GM12864 (cell line): ENCODE results near the gene KIF22.

Experiments
- DNase-seq: peaks from one replicate; pipeline ENCODE4 v3.0.0-alpha.2; 2011; ENCODE audit warnings: low read depth
- H3K4me3 ChIP-seq: 2 replicates; pipeline ENCODE4 v1.5.1; 2011; ENCODE audit warnings: mild to moderate bottlenecking, low read depth, low read length, control low read depth
- TF ChIP-seq, protein P1 (sequence below): IDR thresholded peaks from 2 replicates; pipeline ENCODE4 v1.5.1; 2011; ENCODE audit warnings: low read depth, mild to moderate bottlenecking, moderate library complexity, low read length, control low read depth, inconsistent platforms; ENCODE audit errors: missing control alignments

The KIF22 gene

GRCh38 chr16:29814592-29814991 is 24.0 kb downstream of the KIF22 start:
- no peak overlapping the region for H3K4me3 ChIP-seq
- no peak for DNase-seq
- TF ChIP-seq, protein P1, sequence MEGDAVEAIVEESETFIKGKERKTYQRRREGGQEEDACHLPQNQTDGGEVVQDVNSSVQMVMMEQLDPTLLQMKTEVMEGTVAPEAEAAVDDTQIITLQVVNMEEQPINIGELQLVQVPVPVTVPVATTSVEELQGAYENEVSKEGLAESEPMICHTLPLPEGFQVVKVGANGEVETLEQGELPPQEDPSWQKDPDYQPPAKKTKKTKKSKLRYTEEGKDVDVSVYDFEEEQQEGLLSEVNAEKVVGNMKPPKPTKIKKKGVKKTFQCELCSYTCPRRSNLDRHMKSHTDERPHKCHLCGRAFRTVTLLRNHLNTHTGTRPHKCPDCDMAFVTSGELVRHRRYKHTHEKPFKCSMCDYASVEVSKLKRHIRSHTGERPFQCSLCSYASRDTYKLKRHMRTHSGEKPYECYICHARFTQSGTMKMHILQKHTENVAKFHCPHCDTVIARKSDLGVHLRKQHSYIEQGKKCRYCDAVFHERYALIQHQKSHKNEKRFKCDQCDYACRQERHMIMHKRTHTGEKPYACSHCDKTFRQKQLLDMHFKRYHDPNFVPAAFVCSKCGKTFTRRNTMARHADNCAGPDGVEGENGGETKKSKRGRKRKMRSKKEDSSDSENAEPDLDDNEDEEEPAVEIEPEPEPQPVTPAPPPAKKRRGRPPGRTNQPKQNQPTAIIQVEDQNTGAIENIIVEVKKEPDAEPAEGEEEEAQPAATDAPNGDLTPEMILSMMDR: no peak

DNA sequence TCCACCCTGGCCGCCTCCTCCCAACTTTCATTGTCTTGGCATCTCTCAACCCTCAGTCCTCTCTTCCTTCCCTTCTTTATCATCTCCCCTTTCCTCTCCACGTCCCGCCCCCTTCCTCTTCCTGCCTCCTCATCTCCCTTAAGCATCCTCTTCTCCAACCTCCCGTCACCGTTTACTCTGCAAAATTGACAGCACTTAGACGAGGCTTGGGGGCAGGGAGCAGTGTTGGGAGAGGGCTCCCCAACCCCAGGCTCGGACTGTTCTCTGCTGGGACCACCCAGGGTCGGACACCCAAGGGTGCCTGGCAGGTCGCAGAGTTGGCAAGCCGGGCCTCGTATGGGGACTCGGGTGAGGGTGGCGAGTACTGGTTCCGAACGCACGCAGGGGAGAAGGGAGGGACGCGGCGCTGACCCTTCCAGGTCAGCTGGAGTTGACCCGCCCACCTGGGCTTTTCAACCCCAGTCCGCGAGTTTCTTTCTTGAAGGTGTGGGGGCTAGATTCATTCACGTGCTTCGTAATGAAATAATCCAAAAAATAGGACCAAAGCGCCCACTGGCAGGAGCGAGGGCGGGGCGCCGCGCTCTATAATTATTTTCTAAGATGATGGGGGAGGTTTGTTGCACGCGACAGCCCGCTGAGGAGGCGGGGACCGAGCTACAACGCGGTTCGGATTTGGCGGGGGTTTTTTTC is 24.6 kb downstream of the KIF22 start:
- DNase-seq: no peak
- peak overlapping the region; percentile 89 for H3K4me3 ChIP-seq

GRCh38 chr16:29815793-29816693 is 25.5 kb downstream of the KIF22 start, which contains the start of gene PAGR1:
Gene PAGR1 (plus strand): TSS chr16:29816152. CDS start chr16:29816526, 374 bp downstream.
- TF ChIP-seq, protein P1: peak; percentile 94
- DNase-seq: peak; percentile 99
- H3K4me3 ChIP-seq: peak within 1 kb of the TSS; percentile 89

More for the DNA sequence above, 24.6 kb downstream of the KIF22 start:
- TF ChIP-seq, protein P1: no peak

- TF ChIP-seq, protein P1: peak; percentile 54
- no peak for DNase-seq
Observed at GRCh38 chr16:29816694-29817441, 26.3 kb downstream of the KIF22 start.

DNA sequence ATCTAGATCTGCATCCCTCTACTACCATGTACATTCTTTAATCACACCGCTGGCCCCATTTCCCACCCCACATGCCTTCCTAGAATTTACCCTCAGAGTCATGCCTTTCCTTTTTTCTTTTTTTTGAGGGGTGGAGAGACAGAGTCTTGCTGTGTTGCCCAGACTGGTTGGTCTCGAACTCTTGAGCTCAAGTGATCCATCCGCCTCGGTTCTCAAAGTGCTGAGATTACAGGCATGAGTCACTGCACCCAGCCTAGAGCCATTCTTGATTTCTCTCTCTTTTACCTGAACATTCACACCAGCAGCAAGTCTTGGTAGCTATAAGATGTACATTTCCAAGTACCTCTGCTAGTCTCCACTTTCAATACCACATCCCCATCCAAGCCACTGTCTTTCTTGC is 27.5 kb downstream of the KIF22 start:
- TF ChIP-seq, protein P1: no peak
- no peak for DNase-seq
- H3K4me3 ChIP-seq: no peak overlapping the region

More at GRCh38 chr16:29816694-29817441, 26.3 kb downstream of the KIF22 start:
- H3K4me3 ChIP-seq: peak overlapping the region; percentile 89

GRCh38 chr16:29819506-29819905 is 29.0 kb downstream of the KIF22 start:
- peak overlapping the region; percentile 90 for H3K4me3 ChIP-seq
- no peak for DNase-seq
- TF ChIP-seq, protein P1: no peak
